GM21390 (cell line): ENCODE measurements around the gene IFITM10.

Source experiments
- ATAC-seq: cut with Tn5 transposase; IDR thresholded peaks from one replicate; pipeline ENCODE4 v1.9.1; 2021; ENCODE audit not compliant: unreplicated experiment

Gene IFITM10

GRCh38 chr11:1742371-1742770, 8.0 kb downstream of the IFITM10 start:
- ATAC-seq, result no peak

DNA sequence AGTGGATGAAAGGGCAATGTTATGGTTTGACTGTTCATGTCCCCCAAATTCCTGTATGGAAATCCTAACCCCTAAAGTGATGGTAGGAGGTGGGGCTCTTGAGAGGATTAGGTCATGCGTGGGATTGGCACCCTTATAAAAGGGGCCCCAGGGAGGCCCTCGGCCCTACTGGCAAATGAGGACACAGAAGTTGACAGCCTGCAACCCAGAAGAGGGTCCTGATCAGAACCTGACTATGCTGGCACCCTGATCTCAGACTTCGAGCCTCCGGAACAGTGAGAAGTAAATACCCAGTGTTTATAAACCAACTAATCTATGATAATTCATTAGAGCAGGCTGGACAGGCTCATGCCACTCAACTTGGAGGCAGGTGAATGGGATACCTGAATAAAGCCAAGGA, 8.7 kb downstream of the IFITM10 start:
- no peak for ATAC-seq

DNA sequence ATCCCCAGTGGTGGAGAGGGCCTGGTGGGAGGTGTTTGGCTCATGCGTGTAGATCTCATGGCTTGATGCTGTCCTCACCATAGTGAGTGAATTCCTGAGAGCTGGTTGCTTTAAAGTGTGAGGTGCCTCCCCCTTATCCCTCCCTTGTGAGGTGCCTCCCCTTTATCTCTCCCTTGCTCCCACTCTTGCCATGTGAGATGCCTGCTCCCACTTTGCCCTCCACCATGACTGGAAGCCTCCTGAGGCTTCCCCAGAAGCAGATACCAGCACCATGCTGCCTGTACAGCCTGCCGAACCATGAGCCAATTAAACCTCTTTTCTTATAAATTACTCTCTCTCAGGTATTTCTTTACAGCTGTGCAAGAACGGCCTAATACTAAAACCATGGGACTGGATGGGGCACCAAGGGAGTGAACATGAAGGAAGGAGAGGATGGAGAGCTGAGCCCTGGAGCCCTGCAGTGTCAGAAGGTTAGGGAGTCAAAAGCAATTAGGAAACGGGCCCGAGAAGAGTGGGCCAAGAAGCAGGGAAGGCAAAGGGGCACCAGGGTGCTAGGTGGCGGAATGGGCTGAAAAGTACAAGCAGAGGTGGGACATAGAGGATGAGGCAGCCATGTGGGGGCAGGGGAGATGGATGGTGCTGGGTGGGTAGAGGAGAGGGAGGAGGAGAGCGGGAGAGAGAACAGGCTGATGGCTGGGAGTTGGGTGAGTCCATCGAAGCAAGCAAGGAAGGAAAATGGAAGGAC, 9.4 kb downstream of the IFITM10 start:
- no peak for ATAC-seq

- ATAC-seq, result no peak
Measured at GRCh38 chr11:1739576-1739975, 10.8 kb downstream of the IFITM10 start.

- no peak for ATAC-seq
Measured at GRCh38 chr11:1738380-1738779, 12.0 kb downstream of the IFITM10 start.

DNA sequence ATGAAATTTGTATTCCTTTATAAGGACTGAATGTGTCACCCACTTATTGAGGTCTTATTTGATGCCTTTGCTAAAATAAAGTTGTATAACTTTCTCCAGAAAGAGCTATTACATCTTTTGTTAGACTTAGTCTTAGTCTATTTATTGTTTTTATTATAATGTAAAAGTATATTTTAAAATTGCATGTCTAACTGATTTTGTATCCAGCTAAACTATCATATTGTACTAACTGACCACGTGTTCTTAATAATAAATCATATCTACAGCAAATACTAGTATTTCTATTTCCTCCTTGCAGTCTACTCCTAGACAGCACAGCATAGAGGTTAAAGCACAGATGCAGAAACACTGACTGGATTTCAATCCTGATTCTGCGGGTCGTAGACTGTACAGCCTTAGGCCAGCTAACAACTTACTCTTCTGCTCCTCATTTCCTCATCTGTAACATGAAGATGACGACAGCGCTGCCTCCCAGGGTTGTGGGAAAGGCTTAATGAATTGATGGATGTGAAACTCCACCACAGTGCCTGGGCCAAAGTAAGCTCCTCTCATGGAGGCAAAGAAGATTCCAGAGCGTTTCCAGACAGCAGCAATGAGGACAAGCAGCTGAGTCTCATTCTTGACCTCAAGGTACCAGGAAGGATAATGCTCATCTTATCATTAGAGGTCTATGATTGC, 13.2 kb downstream of the IFITM10 start:
- no peak for ATAC-seq

GRCh38 chr11:1736447-1736992, 13.9 kb downstream of the IFITM10 start:
- ATAC-seq, result no peak

- ATAC-seq, result no peak
Measured at GRCh38 chr11:1735271-1735670, 15.1 kb downstream of the IFITM10 start.

DNA sequence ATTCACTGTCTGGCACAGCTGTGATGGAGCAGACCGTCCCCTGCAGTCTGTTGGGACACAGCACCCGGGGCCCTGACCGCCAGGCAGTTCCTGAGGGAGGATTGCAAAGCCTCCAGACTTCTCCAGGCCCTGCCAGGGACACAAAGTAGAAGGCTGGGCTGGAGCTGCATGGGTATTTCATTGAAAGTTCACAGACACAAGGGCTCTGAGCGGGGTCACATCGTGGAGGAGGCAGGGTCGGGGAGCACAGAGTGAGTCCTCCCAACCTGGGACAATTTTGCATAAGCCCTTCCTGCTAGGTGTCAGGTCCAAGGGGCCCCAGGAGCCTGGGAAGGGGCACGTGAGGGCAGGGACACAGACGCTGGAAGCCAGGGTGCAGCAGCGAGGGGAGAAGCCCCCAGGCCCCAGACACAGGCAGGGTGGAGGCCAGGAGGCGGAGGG, 15.7 kb downstream of the IFITM10 start:
- ATAC-seq, result no peak

GRCh38 chr11:1733716-1734640, 16.4 kb downstream of the IFITM10 start:
- ATAC-seq, result no peak

DNA sequence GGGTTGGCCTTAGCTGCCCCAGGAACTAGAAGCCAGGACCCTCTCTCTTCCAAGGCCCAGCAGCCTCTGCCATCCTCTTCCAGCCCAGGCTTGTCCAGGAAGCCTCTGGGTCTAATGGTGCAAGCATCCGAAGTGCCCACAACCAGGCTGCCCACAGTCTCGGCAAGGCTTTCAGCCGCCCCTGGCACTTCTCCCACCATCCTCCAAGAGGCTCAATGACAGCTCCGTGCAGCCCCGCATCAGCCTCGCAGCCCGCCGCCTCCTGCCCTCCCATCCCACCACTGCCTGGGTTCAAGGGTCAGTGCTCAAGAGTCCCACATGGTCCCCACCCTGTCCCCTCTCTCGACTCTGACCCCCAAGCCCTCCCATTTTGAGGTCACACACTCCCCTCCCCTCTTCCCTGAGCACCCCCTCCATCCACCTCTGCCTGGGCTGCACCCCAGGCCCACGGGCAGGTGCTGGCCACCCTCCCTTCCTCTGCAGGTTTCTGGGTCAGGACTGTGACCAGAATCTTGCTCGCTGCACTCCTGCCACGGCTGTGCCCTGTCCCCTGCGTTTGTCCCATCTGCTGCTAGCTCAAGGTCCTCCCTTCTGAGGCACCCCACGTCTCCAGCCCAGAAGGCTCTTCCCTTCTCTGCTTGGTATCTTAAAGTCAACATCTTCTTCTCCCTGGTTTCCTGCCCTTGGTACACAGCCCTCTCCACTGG, 17.2 kb downstream of the IFITM10 start:
- ATAC-seq, result no peak

DNA sequence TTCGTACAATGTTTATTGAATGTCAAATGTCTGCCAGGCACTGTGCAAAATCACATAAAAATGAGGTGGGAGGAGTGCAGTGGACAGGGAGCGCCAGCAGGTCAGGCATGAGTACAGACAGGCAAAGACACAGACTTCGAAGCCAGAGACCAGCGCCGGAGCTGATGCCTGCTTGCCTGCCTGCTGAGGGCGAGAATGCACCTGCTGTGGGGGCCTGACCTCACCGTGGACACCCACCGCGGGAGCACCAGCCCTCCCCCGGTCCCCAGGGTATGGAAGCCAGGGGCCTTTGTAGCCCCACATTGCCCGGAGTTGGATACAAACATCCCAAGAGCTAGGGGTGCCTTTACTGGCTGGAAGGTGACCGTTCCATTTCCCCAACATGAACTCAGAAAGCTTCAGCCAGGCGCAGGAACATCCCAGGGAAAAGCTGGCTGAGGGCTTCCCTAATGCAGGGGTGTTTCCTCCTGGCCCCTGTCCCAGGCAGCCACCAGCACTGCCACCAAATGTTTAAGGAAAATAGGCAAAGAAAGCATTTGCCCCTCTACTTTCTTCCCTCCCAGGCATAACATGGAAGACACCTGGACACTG, 17.9 kb downstream of the IFITM10 start:
- ATAC-seq, result no peak

DNA sequence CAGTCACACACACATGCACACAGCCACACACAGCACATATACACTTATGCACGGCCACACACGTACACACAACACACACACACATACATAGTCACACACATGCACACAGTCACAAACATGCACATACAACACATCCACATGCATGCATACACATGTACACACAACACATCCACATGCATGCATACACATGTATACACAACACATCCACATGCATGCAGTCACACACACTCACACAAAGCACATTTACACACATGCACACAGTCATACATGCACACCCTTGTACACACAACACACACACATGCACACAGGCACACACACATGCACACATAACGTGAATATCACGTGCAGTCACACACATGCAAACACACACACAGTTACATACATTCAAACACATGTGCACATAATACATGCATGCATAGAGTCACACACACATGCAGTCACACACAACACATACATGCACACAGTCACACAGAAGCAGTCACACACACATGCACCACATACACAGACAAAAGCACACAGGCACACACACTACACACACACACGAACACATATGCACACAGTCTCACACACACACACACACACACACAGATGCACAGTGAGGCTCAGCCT, 18.8 kb downstream of the IFITM10 start:
- no peak for ATAC-seq

DNA sequence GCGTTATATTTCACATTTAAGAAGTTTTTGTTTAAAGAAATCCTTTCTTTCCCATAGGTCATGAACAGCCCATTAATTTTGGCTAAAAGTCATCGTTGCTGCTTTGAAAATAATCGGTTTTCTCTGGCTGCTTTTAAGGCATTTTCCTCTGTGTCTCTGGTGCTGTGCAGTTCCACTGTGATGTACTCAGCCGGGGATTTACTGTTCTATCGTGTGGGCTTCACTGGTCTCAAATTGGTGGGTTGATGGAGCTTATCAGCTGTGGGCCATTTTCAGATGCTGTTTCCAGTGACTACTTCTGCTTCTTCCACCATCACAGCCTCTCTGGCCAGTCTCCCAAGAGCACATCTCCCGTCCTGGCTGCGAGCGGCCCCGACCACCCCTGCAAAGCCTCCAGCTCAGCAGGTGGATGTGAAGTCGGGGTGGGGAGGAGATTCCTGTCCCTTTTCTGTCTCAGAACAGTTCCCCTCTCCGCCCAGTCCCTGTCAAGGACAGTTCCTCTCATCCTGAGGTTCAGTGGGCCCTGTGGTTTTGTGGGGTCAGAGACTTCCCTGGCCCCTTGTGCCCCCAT, 20.3 kb downstream of the IFITM10 start:
- no peak for ATAC-seq

GRCh38 chr11:1729692-1730011, 20.7 kb downstream of the IFITM10 start:
- no peak for ATAC-seq

- ATAC-seq, result no peak
Measured at GRCh38 chr11:1728931-1729691, 21.3 kb downstream of the IFITM10 start.

DNA sequence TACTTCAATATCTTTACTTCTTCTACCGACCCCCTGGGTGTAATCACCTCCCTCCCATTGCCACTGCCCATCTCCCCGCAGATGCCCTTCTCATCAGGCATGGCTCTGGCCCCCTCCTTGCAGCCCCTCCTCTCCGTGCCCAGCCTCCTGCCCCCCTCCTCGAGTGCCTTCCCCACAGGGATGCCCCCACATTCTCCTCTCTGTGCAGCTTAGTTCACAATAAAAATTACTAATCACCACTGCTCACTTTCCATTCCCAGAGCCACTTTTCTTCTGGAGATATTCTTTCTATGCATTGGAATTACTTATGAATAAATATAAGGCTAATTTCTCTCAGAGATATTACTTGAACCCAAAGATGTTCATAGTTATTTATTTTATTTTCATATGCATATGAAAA, 22.1 kb downstream of the IFITM10 start:
- no peak for ATAC-seq

DNA sequence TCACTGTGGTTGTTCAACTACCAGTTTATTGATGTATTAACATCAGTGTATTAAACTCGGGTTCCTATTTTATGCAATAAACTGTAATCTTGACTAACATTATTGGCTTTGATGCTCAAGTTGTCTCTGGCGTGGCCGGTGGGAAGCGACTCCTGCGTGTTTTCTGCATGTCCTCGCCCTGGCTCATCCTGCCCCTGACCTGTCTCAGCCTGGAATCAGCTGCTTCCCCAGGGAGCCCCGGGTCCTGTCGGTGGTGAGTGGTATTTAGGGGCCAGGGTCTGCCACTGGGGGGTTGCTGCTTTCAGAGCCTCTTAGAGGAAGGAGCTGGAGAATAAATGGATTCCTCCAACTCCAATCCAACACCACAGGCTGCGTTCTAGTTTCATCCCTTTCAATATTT, 22.5 kb downstream of the IFITM10 start:
- no peak for ATAC-seq

DNA sequence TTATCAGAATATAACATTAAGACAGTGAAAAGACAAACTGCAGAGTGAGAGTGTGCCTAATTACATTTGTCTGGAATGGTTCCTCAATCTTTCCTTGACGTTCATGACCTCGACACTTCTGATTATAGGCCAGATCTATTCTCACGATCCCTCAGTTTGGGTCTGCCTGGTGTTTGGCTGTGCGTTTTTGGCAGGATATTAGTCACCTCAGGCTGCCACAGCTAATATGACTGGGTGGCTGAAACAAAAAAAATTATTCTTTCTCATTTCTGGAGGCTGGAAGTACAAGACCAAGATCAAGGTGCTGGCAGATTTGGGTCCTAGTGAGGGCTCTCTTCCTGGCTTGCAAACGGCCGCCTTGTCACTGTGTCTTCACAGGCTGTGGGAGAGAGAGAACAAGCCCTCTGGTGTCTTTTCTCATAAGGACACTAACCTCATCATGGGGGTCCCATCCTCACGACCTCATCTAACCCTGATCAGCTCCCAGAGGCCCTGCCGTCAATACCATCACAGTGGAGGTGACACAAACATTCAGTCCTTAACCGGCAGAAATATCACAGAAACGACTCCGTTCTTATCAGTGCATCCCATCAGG, 23.2 kb downstream of the IFITM10 start:
- no peak for ATAC-seq
